Measurements from ENCODE around the gene ZP3.

DNA sequence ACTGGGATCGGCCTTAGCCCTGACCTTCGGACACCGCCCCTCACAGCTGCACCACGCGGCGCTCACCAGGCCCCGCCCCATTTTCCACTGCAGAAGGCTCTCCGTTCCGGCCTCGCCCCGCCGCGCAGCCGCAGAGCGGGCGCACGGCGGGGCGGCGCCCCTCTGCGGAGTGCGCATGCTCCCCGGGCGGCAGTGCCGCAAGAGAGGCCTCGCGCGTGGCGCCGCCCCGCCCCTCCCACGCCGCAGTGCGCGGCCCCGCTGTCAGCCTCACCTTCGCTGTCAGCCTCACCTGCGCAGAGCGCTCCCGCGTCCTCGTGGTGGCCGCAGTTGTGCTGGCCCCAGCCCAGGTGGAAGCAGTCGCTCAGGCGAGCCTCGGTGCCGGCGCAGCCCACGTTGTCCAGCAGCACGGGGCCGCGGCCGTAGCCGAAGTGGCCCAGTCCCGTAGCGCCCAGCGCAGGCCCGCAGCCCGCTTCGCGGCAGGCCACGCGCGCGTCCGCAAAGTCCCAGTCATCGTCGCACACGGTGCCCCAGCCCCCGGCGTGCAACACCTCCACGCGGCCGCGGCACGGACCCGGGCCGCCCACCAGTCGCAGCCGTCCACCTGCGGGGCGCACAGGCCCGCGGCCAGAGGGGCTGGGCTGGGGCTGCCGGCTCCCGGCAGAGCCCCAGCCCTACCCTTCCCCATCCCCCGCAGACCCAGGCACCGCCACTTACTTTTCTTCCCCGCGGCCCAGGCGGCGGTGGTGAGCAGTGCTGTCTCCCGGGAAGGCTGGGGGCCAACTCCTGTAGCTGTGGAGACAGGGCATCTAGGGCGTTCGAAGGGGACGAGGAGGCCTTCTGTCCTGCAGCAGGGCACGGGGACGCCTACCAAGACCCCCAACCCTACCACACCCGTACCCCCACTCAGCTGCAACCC, 31.4 kb upstream of the ZP3 start:
- TF ChIP-seq FOXK2 (IDR thresholded peaks at IDR 0.05) (no peak), CTBP1 (IDR thresholded peaks at IDR 0.05; ENCODE audit: borderline replicate concordance) (no peak), ELF4 (IDR thresholded peaks at IDR 0.05) (no peak), ZNF384 (IDR thresholded peaks at IDR 0.05) (no peak), BHLHE40 (IDR thresholded peaks at IDR 0.05; ENCODE audit: borderline replicate concordance) (no peak), ARNT (IDR thresholded peaks at IDR 0.05) (no peak), SP1 (IDR thresholded peaks at IDR 0.05) (no peak), FOXA1 (IDR thresholded peaks at IDR 0.05) (no peak), SUZ12 (IDR thresholded peaks at IDR 0.05) (no peak), TARDBP (IDR thresholded peaks at IDR 0.05) (peak; percentile 61; the same call in 1 of the 2 replicates), NFRKB (IDR thresholded peaks at IDR 0.05) (no peak), HDGF (IDR thresholded peaks at IDR 0.05; ENCODE audit: borderline replicate concordance) (no peak; the same call in 1 of the 2 replicates), L3MBTL2 (conservative IDR thresholded peaks at IDR 0.05) (peak; percentile 83)

Data from HEK293T (cell line).